ENCODE data around the gene ACTL7A.

- TF ChIP-seq CTCF (IDR thresholded peaks at IDR 0.05) (no peak), ZFX (IDR thresholded peaks at IDR 0.05; ENCODE audit: borderline replicate concordance) (no peak)
Measured at GRCh38 chr9:108869092-108869725, 7.1 kb downstream of the ACTL7A start.
